Smooth muscle cell (in vitro differentiated cells): Measurements from ENCODE around the gene SLC38A1. TPM values are rescaled to one million over a fixed set of nuclear protein-coding genes. Genes with fewer than 3 reads are reported as not detected.

Source experiments
- DNase-seq: peaks from one replicate; lab custom pipeline; 2025; ENCODE audit not compliant: unreplicated experiment; lab: John Stamatoyannopoulos, UW
- H2AFZ ChIP-seq: fragments of 200-600 bp; sonication (generic); 2 replicates; pipeline ENCODE4 v1.6.0; 2016; ENCODE audit warnings: antibody characterized with exemption, low read depth, mild to moderate bottlenecking
- H3F3A ChIP-seq: fragments of 200-600 bp; sonication (generic); 2 replicates; pipeline ENCODE4 v1.6.0; 2017; ENCODE audit warnings: antibody characterized with exemption, low read depth
- H3K27ac ChIP-seq: fragments of 200-600 bp; sonication (generic); 2 replicates; pipeline ENCODE4 v1.5.1; 2016; ENCODE audit warnings: low read depth, mild to moderate bottlenecking
- H3K27me3 ChIP-seq: fragments of 200-600 bp; sonication (generic); 2 replicates; pipeline ENCODE4 v1.6.1; 2016; ENCODE audit warnings: low read depth, mild to moderate bottlenecking
- H3K36me3 ChIP-seq: fragments of 200-600 bp; sonication (generic); 2 replicates; pipeline ENCODE4 v1.5.1; 2016; ENCODE audit warnings: low read depth
- H3K4me1 ChIP-seq: fragments of 200-600 bp; sonication (generic); 2 replicates; pipeline ENCODE4 v1.5.1; 2016; ENCODE audit warnings: low read depth
- H3K4me2 ChIP-seq: fragments of 200-600 bp; sonication (generic); 2 replicates; pipeline ENCODE4 v1.6.0; 2016; ENCODE audit warnings: mild to moderate bottlenecking
- H3K4me3 ChIP-seq: fragments of 200-600 bp; sonication (generic); 2 replicates; pipeline ENCODE4 v1.5.1; 2016; ENCODE audit warnings: mild to moderate bottlenecking
- H3K79me2 ChIP-seq: fragments of 200-600 bp; sonication (generic); 2 replicates; pipeline ENCODE4 v1.6.0; 2016; ENCODE audit warnings: low read depth, mild to moderate bottlenecking
- H3K9ac ChIP-seq: fragments of 200-600 bp; sonication (generic); 2 replicates; pipeline ENCODE4 v1.6.0; 2016; ENCODE audit warnings: low read depth
- H3K9me3 ChIP-seq: fragments of 200-600 bp; sonication (generic); replicated peaks from 2 replicates; pipeline ENCODE4 v1.5.1; 2016; ENCODE audit warnings: low read depth
- H4K20me1 ChIP-seq: fragments of 200-600 bp; sonication (generic); 2 replicates; pipeline ENCODE4 v1.6.0; 2016; ENCODE audit warnings: low read depth
- CTCF ChIP-seq: fragments of 200-600 bp; sonication (generic); IDR thresholded peaks from 2 replicates; pipeline ENCODE4 v1.5.1; 2017; ENCODE audit warnings: borderline replicate concordance, mild to moderate bottlenecking, antibody characterized with exemption; ENCODE audit not compliant: insufficient read depth, poor library complexity, severe bottlenecking
- WGBS: methylation state at CpG from one replicate; pipeline ENCODE4 v1.1.7; 2016; ENCODE audit warnings: low lambda C conversion rate; 5-methylcytosine and 5-hydroxymethylcytosine counted together
- polyA plus RNA-seq: library from polyadenylated mRNA; unstranded; fragments of >200 nt; fragmentation: Nextera tagmentation; extraction: Ambion mirVana; gene quantifications from 2 replicates; pipeline ENCODE4 v1.2.1, GENCODE V29; 2016
- total RNA-seq: library from RNA; depleted of rRNA; stranded (reverse); fragments of >200 nt; gene quantifications from 2 replicates; pipeline ENCODE4 v1.2.3, GENCODE V29; 2014

Gene SLC38A1
- total and polyA plus RNA-seq, 2 experiments from 2014 or later, result 23.5 to 85.8 TPM

GRCh38 chr12:46276756-46277155, 7.9 kb upstream of the SLC38A1 start:
- TF ChIP-seq CTCF, result no peak
- Histone ChIP-seq H3K9ac (no peak overlapping the region), H2AFZ (no peak overlapping the region), H3K27ac (no peak overlapping the region), H3K79me2 (no peaks in the 10 kb centered on the region), H3F3A (no peaks in the 10 kb centered on the region), H4K20me1 (no peaks in the 10 kb centered on the region), H3K4me1 (no peaks in the 10 kb centered on the region), H3K4me3 (no peak overlapping the region), H3K9me3 (no peaks in the 10 kb centered on the region), H3K36me3 (no peaks in the 10 kb centered on the region), H3K4me2 (no peak overlapping the region), H3K27me3 (no peaks in the 10 kb centered on the region)
- 94% methylated on average over 3 of the region's 3 CpGs for WGBS
- no peak for DNase-seq

GRCh38 chr12:46271863-46272262, 3.0 kb upstream of the SLC38A1 start:
- no peak for TF ChIP-seq CTCF
- no peaks in the 10 kb centered on the region for H4K20me1 ChIP-seq
- H3K79me2 ChIP-seq, result peaks cover 16% of the 10 kb centered on the region
- H3K27ac ChIP-seq, result no peak overlapping the region
- H3K9me3 ChIP-seq, result no peaks in the 10 kb centered on the region
- H3K9ac ChIP-seq, result no peak overlapping the region
- peaks cover 14% of the 10 kb centered on the region for H3K4me1 ChIP-seq
- WGBS, result 95% methylated on average over 2 of the region's 2 CpGs
- no peak overlapping the region for H3K4me2 ChIP-seq
- H3F3A ChIP-seq, result peaks cover 8% of the 10 kb centered on the region
- H3K27me3 ChIP-seq, result no peaks in the 10 kb centered on the region
- H3K4me3 ChIP-seq, result no peak overlapping the region
- no peak for DNase-seq
- no peak overlapping the region for H2AFZ ChIP-seq
- no peaks in the 10 kb centered on the region for H3K36me3 ChIP-seq

GRCh38 chr12:46269429-46270241, 792 bp upstream of the SLC38A1 start:
- H3K9ac ChIP-seq, result peak overlapping the region; percentile 58
- H3K27ac ChIP-seq, result peak overlapping the region; percentile 81
- H4K20me1 ChIP-seq, result peaks cover 15% of the 10 kb centered on the region
- H3K27me3 ChIP-seq, result no peaks in the 10 kb centered on the region
- DNase-seq, result no peak
- H3K36me3 ChIP-seq, result no peaks in the 10 kb centered on the region
- H3K4me2 ChIP-seq, result peak overlapping the region; percentile 90
- peak overlapping the region; percentile 80 for H3K4me3 ChIP-seq
- peaks cover 38% of the 10 kb centered on the region for H3K79me2 ChIP-seq
- H2AFZ ChIP-seq, result peak overlapping the region; percentile 87
- TF ChIP-seq CTCF, result no peak
- peaks cover 8% of the 10 kb centered on the region for H3F3A ChIP-seq
- H3K9me3 ChIP-seq, result no peaks in the 10 kb centered on the region
- H3K4me1 ChIP-seq, result peaks cover 31% of the 10 kb centered on the region
- 17% methylated on average over 30 of the region's 42 CpGs for WGBS
